ENCODE data around the gene MNAT1.
"Not testable (repeated sequence)": the region's sequence is repeated elsewhere in the genome, so short reads cannot be mapped to it uniquely, and the experiment has no call there.

- not testable (repeated sequence) for TF ChIP-seq EZH2phosphoT487 (IDR thresholded peaks at IDR 0.05; ENCODE audit: low read depth, severe bottlenecking, unreplicated experiment); EZH2 (IDR thresholded peaks at IDR 0.05; ENCODE audit: borderline replicate concordance)
- TF ChIP-seq, protein P1, sequence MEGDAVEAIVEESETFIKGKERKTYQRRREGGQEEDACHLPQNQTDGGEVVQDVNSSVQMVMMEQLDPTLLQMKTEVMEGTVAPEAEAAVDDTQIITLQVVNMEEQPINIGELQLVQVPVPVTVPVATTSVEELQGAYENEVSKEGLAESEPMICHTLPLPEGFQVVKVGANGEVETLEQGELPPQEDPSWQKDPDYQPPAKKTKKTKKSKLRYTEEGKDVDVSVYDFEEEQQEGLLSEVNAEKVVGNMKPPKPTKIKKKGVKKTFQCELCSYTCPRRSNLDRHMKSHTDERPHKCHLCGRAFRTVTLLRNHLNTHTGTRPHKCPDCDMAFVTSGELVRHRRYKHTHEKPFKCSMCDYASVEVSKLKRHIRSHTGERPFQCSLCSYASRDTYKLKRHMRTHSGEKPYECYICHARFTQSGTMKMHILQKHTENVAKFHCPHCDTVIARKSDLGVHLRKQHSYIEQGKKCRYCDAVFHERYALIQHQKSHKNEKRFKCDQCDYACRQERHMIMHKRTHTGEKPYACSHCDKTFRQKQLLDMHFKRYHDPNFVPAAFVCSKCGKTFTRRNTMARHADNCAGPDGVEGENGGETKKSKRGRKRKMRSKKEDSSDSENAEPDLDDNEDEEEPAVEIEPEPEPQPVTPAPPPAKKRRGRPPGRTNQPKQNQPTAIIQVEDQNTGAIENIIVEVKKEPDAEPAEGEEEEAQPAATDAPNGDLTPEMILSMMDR (IDR thresholded peaks at IDR 0.05; ENCODE audit: poor library complexity) = not testable (repeated sequence)
Observed at GRCh38 chr14:60780558-60780957, 46.0 kb downstream of the MNAT1 start.

Data from hepatocyte (in vitro differentiated cells).